ENCODE measurements around the gene ADSS2.

ADSS2 gene

GRCh38 chr1:244445320-244446181 lies 6.2 kb downstream of the ADSS2 start:
- no peak for DNase-seq

DNA sequence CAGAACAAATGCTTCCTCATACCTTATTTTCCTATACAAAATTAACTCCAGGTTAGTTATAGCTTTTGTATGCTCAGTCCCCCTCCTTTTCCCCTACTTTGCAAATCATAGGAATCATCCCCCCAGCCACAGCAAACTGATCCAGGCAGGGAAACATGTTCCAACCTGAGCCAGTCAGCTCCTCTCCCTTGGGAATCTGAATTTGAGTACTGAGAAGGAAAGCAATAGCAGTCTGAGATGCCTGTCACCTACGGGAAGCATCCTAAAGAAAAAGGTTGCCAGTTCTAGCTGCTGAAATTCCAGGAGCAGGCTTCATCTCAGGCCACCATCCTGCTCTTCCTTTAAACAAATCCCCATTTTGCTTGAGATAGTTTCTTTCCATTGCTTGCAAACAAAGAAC lies 6.9 kb downstream of the ADSS2 start:
- DNase-seq: no peak

DNA sequence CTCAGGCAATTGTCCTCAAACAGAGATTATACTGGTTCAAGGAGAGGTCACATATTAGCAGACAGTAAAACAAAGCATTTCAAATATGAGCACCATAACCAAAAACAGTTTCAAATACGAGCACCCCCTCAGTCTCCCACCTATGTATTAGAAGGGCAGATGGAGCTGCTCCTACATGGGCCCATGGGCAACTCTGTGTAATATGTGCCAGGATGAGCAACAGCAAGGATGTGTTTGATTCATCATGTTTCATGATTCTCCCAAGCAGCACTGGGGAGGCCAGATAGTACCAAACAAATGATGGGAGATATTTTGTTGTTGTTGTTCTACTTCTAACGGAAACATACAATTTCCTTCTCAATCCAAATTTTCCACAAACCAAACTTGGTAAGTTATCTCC lies 8.9 kb downstream of the ADSS2 start:
- DNase-seq: no peak

GRCh38 chr1:244439391-244440032 lies 12.2 kb downstream of the ADSS2 start:
- no peak for DNase-seq

- DNase-seq: no peak
Measured at GRCh38 chr1:244437086-244437468, 14.6 kb downstream of the ADSS2 start.

DNA sequence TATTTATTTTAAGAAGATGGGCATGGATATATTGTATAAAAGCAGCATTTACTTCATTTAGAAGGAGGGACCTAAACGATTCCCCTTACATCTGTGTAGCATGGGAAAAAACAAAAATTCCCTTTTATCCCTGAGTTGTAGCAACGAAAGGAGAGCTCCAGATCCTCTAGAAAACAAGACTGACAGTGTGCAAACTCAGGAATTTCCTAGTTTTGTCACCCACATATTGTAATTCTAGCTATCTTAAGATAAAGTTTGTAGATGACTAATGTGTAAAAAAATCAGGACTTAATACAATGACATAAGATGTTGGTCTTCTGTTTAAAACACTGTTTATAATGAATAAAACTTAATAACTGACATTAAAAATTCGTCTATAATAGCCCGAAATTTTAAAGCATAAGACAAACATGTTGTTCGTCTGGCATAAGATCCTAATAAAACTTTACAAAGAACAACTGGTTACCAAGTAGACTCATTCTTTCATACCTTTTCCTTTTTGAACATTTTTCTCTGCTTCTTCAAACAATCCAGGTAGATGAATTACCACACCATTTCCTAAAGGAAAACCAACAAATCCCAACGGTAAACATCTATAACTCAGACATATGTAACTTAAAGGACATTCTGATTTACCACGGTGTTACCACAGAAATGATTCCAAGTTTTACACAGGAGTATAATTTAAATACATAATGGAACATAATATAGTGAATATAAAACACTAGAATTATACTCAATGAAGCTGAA lies 15.2 kb downstream of the ADSS2 start:
- DNase-seq: no peak

DNA sequence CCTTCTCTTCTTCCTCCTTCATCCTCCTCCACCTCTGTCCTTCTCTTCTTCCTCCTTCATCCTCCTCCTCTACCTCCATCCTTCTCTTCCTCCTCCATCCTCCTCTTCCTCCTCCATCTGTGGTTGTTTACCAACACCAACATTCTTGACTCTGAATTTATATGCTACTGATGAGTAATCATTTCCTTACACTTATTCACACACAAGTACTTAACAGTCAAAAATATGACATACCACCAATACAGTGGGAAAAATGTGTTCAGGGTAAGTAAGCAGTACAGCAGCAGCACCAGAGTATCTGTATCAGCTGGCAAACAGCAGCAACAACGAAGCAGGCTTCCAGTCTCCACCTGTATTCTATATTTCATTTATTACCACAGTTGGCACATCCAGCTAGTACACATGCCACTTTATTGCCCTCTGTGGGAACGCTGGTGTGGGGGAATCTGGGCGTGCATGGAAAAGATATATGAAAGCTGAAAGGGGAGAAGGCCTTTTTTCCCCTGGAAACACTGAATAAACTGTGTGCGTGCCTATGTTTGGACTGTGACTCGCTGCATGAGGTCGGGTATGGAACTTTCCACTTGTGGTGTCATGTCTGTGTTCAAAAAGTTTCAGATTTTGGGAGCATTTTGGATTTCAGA lies 16.0 kb downstream of the ADSS2 start:
- DNase-seq: no peak

- DNase-seq: no peak
Measured at GRCh38 chr1:244431166-244431565, 20.5 kb downstream of the ADSS2 start.

- no peak for DNase-seq
Measured at GRCh38 chr1:244429818-244430217, 21.9 kb downstream of the ADSS2 start.

DNA sequence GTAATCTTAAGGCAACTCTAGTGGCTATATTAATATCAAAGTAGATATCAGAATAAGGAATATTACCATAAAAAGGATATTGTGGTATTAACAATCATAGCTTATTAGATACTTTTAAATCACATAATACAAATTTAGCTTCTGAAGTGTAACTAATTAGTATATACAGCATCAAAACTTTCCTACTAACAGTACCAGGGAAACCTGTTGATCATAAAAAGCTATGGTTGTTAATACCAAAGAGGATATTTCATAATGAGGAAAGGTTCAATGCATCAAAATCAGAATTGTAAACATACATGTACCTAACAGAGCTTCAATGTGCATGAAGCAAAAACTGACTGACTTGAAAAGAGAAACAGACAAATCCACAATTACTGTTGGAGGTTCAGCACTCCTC lies 24.1 kb downstream of the ADSS2 start:
- no peak for DNase-seq

DNA sequence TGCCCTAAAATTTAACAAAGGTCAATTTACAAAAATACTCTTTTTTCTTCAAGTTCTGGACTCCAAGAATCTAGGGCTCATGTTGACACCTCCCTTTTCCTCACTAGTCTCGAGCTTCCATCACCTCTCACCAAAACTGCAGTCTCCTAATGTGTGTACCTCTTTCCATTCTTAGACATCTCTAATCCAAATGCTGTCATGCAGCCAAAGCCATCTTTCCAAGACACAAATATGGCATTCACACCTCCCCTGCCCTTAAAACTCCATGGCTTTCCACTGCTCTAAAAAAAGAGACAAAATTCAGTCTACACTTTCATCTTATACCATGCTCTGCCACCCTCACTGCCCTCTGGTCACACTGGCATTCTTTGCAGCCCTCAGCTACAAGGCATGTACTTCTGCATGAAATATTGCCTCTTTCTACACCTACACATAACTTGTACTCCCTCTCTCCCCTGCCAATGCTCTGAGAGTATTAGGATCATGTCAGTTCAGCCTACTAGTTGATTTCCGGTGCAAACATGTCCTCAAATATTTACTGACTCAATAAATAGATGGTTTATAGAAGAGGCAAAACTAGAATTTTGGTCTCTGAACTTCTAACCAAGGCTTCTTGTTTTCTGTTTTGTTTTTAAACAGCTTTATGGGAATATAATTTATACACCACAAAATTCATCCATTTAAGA lies 26.9 kb downstream of the ADSS2 start:
- DNase-seq: no peak

DNA sequence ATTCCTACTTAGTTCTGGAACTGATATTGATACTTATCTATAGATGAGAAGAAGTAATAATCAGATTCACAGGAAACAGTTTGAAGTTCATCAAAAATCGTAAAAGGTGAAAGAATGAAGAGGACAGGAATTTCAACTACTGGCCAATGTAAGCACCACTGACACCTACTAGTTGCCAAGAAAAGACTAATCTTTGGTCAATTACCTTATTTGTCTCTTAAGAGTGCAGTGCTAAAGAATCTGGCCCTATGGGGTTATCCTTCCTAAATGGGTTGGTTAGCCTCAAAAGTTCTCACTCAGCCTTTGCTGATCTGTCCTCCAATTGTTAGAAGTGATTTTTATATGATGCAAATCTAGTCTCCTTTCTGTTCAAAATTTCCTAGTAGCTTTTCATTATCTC lies 29.5 kb downstream of the ADSS2 start:
- no peak for DNase-seq

- no peak for DNase-seq
Measured at GRCh38 chr1:244419024-244419423, 32.7 kb downstream of the ADSS2 start.

- no peak for DNase-seq
Measured at GRCh38 chr1:244414543-244414942, 37.2 kb downstream of the ADSS2 start.

- no peak for DNase-seq
Measured at GRCh38 chr1:244413736-244414135, 38.0 kb downstream of the ADSS2 start.

- no peak for DNase-seq
Measured at GRCh38 chr1:244412176-244412575, 39.5 kb downstream of the ADSS2 start.

DNA sequence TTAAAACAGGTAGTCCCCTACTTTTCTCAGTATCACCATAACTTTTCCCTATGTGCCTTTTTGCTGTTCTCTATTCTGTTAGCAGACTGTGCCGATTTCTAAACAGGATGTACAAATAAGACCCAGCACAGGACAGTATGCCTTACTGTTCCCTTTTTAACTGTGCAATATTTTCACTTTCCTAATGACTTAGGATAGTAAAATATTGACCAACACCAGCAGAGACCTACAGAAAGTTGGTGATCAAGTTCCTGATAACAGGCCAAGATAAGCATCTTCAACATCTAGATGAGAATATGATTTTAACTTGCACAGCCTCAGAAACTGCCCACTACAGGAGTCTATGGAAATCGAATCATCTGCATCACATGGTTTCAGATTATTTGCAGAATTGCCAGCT lies 42.0 kb downstream of the ADSS2 start:
- no peak for DNase-seq

DNA sequence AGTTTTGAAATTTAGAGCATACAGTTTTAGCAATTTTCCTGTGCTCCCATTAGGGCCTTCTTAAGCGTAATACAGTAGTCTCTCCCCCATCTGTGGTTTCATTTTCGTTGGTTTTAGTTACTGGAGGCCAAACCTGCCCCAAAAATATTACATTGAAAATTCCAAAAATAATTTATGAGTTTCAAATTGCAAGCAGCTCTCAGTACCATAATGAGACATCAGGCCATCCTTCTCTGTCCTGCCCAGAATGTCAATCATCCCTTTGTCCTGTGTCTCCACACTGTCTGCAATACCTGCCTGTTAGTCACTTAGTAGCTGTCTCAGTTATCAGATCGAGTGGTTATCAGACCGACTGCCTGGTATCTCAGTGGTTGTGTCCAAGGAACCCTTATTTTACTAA lies 45.4 kb downstream of the ADSS2 start:
- DNase-seq: no peak

DNA sequence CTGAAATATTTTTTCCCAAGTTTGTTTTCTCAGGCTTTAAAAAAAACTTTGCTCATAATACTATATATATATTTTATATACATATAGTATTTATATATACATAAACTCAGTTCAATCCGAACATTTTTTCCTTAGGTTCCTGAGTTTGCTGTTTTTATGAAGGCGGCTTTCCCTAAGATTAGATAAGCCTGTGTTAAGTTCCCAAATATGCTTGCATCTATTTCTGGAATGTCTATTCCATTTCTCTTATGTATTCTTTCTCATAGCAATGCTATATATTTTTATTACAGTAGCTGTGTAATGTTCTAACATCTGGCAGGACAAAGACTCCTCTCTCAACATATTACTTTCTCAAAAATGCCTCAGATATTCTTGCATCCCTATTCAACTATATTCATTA lies 45.9 kb downstream of the ADSS2 start:
- DNase-seq: no peak

GRCh38 chr1:244403431-244403830 lies 48.3 kb downstream of the ADSS2 start:
- no peak for DNase-seq

DNA sequence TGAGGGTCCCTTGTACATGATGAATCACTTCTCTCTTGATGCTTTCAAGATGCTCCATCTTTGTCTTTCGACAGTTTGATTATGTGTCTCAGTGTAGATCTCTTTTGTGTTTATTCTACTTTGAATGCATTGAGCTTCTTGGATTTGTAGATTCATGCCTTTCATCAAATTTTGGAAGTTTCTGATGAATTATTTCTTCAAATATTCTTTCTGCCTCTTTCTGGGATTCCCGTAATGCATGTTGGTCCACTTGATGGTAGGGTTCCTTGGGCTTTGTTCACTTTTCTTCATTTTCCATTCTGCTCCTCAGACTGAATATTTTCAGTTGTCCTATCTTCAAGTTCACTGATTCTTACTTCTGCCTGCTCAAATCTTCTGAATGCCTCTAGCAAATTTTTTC lies 50.7 kb downstream of the ADSS2 start:
- DNase-seq: no peak

DNA sequence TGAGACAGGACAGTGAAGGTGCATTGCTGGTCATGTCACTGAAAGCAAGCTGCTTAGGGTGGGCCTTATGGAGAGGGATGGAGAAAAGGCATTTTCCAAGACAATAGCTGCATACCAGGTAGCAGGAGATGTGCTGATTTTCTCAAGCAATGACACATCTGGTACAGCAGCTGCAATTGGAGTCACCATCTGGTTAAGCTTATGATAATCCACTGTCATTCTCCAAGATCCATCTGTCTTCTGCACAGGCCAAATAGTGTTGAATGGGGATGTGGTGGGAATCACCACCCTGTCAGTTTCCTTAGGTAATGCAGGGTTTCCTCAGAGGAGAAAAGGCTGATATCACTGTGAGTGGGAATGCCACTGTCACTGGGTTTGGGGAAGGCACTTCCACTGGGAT lies 54.6 kb downstream of the ADSS2 start:
- DNase-seq: no peak

- DNase-seq: no peak
Measured at GRCh38 chr1:244395965-244396364, 55.7 kb downstream of the ADSS2 start.

Measured in left hindlimb (tissue), 1 donor.